BE2C (cell line): Measurements from ENCODE around the gene RHOC.

ENCODE experiments used
- DNase-seq: peaks from one replicate; pipeline ENCODE4 v3.0.0-alpha.2; 2020
- H3K27me3 ChIP-seq: fragments of 250-450 bp; sonication (Bioruptor Pico); 2 replicates; pipeline ENCODE4 v1.5.1; 2020; ENCODE audit warnings: mild to moderate bottlenecking
- H3K36me3 ChIP-seq: fragments of 250-450 bp; sonication (Bioruptor Pico); 2 replicates; pipeline ENCODE4 v1.5.1; 2020; ENCODE audit warnings: mild to moderate bottlenecking
- H3K4me1 ChIP-seq: fragments of 250-450 bp; sonication (Bioruptor Pico); 2 replicates; pipeline ENCODE4 v1.5.1; 2020
- H3K4me3 ChIP-seq: 2 replicates; pipeline ENCODE4 v1.5.1; 2011; ENCODE audit warnings: low read depth, low read length
- H3K9me3 ChIP-seq: fragments of 250-450 bp; sonication (Bioruptor Pico); 2 replicates; pipeline ENCODE4 v1.5.1; 2020
- CTCF ChIP-seq: IDR thresholded peaks from 2 replicates; pipeline ENCODE4 v1.5.1; 2012; ENCODE audit warnings: mild to moderate bottlenecking, low read depth, low read length

Gene RHOC

DNA sequence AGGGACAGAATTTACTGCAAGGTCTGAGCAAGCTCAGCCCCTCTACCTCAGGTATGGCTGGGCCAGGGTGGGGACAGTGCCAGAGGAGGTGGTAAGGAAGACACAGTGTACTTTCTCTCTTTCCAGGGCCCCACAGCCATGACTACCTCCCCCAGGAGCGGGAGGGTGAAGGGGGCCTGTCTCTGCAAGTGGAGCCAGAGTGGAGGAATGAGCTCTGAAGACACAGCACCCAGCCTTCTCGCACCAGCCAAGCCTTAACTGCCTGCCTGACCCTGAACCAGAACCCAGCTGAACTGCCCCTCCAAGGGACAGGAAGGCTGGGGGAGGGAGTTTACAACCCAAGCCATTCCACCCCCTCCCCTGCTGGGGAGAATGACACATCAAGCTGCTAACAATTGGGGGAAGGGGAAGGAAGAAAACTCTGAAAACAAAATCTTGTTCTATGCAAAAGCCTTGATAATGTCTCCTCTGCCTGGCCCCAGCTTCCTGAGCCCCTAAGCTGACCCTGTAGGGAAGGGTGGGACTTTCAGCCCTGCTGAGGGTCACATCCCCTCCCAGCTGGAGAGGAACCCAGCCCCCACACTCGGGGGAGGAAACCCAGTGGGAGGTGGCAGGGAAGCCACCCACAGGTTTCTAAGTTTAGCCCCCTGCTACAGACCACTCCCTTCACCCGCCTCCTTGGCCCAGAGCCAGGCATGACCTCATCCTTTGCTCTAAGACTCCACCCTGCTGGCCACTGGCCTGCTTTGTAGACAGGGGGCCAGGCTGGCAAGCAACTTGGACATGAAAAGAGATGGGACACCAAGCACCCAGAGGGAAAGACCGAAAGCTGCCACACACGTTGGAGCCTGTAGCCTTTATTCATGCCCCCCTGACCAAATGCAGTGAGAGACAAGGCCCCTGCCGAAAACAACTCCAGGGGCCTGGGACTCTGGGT lies 6.4 kb downstream of the RHOC start:
- TF ChIP-seq CTCF: peak; percentile 30
- peak; percentile 97 for DNase-seq
- peaks cover 47% of the 10 kb centered on the region for H3K4me1 ChIP-seq
- no peaks in the 10 kb centered on the region for H3K9me3 ChIP-seq
- H3K27me3 ChIP-seq: no peaks in the 10 kb centered on the region
- 0 out of 2 replicates have a peak overlapping the region, but pooled peaks have one; percentile 9 for H3K4me3 ChIP-seq
- H3K36me3 ChIP-seq: peaks cover 14% of the 10 kb centered on the region

- peaks cover 39% of the 10 kb centered on the region for H3K4me1 ChIP-seq
- TF ChIP-seq CTCF: no peak
- H3K36me3 ChIP-seq: peaks cover 17% of the 10 kb centered on the region
- H3K27me3 ChIP-seq: no peaks in the 10 kb centered on the region
- H3K9me3 ChIP-seq: no peaks in the 10 kb centered on the region
- H3K4me3 ChIP-seq: no peak overlapping the region
- DNase-seq: no peak
Observed at GRCh38 chr1:112699425-112700144, 7.3 kb downstream of the RHOC start.

DNA sequence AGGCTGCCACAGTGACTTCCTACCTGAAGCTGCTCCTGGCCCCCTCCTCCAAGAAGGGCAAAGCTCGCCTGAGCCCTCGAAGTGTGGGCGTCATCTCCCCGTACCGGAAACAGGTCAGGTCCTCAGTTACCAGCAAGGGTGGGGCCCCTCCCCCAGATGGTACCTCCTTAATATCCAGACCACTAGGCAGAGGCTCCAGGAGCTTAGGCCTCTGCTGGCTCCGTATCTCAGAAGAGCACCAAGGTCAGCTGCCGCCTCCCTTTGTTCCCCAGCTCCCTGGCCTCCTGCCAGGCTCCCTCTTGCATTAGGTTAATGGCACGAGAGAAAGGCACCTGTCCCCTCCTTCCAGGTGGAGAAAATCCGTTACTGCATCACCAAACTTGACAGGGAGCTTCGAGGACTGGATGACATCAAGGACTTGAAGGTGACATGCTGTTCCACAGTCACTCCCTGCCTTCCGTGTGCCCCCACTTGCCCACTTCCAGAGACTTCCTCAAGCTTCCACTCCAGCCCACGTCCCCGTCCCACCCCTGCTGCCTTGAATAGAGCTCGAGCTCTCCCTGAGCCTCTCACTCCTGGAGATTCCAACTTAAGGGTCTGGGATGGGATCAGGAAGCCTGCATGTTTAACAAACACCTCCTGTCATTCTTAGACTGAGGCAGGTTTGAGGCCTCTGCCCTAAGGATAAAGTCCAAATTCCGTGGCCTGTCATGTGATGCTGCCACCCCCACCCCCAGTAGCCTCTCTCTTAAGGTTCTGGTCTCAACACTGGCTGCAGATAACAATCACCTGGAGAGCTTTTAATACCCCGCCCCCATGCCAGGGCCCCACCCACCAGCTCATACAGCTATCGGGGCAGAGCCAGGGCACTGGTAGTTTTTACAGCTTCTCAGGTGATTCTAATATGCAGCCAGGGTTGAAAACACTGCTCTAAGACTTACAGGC lies 8.3 kb downstream of the RHOC start:
- H3K36me3 ChIP-seq: peaks cover 17% of the 10 kb centered on the region
- peak; percentile 46 for DNase-seq
- no peak for TF ChIP-seq CTCF
- no peaks in the 10 kb centered on the region for H3K27me3 ChIP-seq
- H3K9me3 ChIP-seq: no peaks in the 10 kb centered on the region
- no peak overlapping the region for H3K4me3 ChIP-seq
- H3K4me1 ChIP-seq: peaks cover 37% of the 10 kb centered on the region

DNA sequence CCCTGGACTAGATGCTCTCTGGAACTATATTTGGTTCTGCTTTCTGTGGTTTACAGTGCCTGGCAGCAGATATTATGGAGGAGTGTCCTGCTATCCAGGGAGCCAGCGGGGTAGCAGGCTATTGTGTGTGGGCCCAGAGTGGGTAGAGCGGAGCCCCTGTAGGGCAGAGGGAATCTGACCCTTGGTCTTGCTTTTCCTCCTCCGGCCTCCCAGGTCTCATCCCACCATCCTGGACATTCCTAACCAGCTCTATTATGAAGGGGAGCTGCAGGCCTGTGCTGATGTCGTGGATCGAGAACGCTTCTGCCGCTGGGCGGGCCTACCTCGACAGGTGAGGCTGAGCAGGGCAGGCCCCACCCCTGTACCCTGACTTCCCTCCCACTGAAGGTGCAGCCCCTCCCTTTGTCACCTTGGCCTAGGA lies 9.1 kb downstream of the RHOC start:
- no peak for TF ChIP-seq CTCF
- H3K4me3 ChIP-seq: no peak overlapping the region
- DNase-seq: no peak
- no peaks in the 10 kb centered on the region for H3K9me3 ChIP-seq
- peaks cover 17% of the 10 kb centered on the region for H3K36me3 ChIP-seq
- H3K4me1 ChIP-seq: peaks cover 37% of the 10 kb centered on the region
- H3K27me3 ChIP-seq: no peaks in the 10 kb centered on the region

GRCh38 chr1:112696578-112697314 lies 10.2 kb downstream of the RHOC start:
- TF ChIP-seq CTCF: no peak
- Histone ChIP-seq H3K4me3 (no peak overlapping the region), H3K36me3 (peaks cover 17% of the 10 kb centered on the region), H3K9me3 (no peaks in the 10 kb centered on the region), H3K27me3 (no peaks in the 10 kb centered on the region), H3K4me1 (peaks cover 37% of the 10 kb centered on the region)
- no peak for DNase-seq
